Prostate gland (tissue), 2 donors: ENCODE data around the gene PRCC.

Experiments used
- POLR2A ChIP-seq: fragments of 450-650 bp; IDR thresholded peaks from one replicate; pipeline ENCODE4 v1.6.1; 2016; ENCODE audit warnings: antibody characterized with exemption, mild to moderate bottlenecking
- TF ChIP-seq, protein P1 (sequence below), 4 experiments: fragments of 200-600 bp in 2 of 4; fragments of 450-650 bp in 2 of 4; sonication (generic) in 2 of 4; IDR thresholded peaks; 1 replicate in 3 of 4; 2 replicates in 1 of 4; pipeline ENCODE4 v1.5.1; 2016 to 2019; ENCODE audit warnings: antibody characterized with exemption in 4 of 4, mild to moderate bottlenecking in 2 of 4, moderate library complexity in 2 of 4

DNA sequence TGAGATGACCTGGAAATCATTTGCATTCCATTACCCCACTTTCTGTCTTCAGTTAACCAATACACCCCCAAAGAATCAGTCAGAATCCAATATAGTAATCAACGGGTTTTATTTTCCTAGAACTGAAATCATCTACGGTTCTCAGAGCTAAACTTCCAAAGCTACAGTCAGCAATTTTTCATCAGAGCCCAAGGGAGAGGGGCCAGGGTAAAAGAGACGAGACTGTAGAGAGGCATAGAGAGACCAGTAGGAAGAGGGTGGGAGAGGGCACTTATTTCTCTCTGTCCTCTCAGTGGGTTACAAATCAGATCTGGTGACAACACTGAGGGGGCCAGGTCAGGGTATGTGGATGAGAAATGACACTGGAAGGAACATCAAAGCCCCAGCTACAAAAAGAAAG is 25.3 kb upstream of the PRCC start:
- TF ChIP-seq POLR2A, result no peak
- TF ChIP-seq, protein P1, sequence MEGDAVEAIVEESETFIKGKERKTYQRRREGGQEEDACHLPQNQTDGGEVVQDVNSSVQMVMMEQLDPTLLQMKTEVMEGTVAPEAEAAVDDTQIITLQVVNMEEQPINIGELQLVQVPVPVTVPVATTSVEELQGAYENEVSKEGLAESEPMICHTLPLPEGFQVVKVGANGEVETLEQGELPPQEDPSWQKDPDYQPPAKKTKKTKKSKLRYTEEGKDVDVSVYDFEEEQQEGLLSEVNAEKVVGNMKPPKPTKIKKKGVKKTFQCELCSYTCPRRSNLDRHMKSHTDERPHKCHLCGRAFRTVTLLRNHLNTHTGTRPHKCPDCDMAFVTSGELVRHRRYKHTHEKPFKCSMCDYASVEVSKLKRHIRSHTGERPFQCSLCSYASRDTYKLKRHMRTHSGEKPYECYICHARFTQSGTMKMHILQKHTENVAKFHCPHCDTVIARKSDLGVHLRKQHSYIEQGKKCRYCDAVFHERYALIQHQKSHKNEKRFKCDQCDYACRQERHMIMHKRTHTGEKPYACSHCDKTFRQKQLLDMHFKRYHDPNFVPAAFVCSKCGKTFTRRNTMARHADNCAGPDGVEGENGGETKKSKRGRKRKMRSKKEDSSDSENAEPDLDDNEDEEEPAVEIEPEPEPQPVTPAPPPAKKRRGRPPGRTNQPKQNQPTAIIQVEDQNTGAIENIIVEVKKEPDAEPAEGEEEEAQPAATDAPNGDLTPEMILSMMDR (IDR thresholded peaks at IDR 0.05), result no peak
